Activated CD8-positive, alpha-beta memory T cell treated with anti-CD3 and anti-CD28 coated beads, Interleukin-2, amount 50 U/mL, for 24 hours (primary cell): ENCODE data around the gene GLDC.
"Not testable (repeated sequence)": the region's sequence is repeated elsewhere in the genome, so short reads cannot be mapped to it uniquely, and the experiment has no call there.

Experiments used
- DNase-seq: peaks from one replicate; pipeline ENCODE4 v3.0.0-alpha.2; 2020; ENCODE audit errors: extremely low read depth

Gene GLDC

DNA sequence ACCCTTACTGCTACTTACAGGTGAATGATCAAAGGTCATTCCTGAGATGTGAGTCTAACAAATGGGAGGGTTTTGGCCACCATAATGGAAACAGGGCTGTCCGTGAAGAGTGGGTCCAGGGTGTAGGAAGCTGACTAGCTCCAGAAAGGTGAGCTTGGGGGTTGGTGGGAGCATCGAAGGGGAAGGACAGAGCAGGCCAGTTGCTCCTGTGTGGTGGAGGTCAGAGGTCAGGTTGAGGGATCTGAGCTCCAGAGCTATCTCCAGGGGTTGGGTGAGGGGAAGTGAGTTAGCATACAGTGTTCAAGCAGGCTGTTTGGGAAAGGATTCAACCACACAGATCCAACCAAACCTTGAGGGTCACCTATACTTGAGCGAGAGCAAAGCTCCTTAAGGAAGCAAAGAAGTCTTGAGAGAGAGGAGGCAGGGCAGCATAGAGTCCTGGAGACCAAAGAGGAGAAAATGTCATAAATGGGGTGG is 18.7 kb upstream of the GLDC start:
- no peak for DNase-seq

DNA sequence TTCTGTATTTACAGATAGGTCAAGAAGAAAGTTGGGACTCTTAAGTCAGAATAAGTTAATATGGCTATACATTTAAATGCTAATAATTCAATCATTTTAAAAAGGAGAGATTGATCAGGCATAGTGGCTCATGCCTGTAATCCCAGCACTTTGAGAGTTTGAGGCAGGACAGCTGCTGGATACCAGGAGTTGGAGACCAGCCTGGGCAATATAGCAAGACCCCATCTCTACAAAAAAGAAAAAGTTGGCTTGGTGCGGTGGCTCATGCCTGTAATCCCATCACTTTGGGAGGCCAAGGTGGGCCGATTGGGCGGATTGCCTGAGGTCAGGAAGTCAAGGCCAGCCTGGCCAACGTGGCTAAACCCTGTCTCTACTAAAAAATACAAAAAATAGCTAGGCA is 15.0 kb upstream of the GLDC start:
- no peak for DNase-seq

DNA sequence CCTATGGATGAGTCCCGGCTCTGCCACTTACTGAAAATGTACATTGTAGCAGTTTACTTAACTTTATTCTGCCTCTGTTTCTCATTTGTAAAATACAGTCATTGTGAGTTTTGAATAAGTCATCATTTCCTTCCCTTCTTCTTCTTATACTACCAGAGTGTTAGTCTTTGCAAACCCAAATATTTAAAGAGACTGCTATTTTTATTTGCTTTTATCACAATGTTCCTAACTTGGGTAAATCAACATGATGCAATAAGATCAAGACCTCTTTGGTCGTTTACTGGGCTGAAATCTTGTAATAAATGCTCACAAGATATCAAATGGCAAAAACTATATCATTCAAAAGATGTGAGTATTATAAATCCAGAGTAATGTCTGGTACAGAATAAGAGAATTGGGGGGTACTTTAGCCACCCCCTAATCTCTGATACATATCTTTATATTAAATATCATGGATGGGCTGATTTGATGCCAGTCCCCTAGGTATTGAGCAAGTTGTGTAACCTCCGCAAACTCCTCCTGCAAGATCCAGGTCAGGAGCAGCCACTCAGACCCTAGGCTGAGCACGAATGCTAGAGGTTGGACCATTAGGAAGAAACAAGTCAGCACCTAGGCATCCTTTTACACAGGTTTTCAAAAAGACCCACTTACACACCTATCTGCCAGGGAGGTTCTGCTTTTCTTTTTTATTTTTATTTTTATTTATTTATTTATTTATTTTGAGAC is 13.3 kb upstream of the GLDC start:
- DNase-seq: no peak

DNA sequence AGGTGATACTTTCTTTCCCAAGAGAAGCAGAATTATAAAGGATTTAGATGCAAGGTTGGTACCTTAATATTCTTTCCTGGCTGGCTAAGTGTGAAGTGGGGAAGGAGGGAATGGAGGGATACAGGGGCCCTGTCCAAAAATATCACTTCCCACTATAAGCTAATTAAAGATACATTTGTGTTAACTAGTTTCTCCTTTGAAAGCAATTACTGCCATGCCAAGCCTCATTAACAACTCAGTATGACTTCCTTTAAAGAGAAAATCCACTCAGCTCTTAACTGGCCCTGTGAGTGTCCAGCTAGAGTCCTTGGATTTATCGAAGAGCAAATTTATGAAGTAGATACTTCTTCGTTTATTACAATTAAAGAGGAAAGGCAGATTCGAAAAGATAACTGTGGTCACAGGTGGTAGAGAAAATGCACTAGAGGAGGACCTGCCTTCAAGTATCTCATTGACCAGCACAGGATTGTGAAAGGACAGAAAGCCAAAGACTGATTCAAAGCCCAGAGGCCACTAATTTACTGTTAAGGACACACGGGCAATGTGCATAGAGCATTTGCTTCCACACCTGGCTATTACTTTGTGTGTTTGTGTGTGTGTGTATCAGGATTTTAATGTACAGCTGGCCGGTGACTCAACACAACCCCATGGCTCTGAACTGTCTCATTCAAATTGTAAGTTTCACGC is 11.2 kb upstream of the GLDC start:
- no peak for DNase-seq

DNA sequence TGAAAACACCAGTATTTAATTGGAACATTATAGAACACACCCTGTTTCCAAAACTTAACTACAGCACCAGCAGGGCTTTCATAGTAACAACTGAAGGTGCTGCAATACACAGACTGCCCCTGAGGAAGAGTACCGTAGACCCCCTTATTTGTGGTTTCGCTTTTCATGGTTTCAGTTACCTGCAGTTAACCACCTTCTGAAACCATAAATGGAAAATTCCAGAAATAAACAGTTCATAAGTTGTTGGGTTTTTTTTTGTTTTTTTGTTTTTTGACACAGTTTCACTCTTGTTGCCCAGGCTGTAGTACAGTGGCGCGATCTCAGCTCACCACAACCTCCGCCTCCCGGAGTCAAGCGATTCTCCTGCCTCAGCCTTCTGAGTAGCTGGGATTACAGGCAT is 9.5 kb upstream of the GLDC start:
- no peak for DNase-seq

- no peak for DNase-seq
Observed at GRCh38 chr9:6646293-6646636, 736 bp upstream of the GLDC start.

DNA sequence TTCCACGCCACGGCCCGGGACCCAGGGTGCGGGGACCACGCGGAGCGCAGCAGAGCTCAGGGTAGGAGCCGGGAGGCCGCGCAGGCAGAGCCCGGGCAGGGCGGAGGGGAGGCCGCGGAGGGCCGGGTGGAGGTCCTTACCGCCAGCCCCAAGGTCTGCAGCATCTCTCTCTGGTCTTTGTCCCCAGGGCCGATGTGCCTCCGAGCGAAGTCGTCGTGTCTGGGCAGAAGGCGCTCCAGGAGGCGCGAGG is 499 bp downstream of the GLDC start:
- not testable (repeated sequence) for DNase-seq

DNA sequence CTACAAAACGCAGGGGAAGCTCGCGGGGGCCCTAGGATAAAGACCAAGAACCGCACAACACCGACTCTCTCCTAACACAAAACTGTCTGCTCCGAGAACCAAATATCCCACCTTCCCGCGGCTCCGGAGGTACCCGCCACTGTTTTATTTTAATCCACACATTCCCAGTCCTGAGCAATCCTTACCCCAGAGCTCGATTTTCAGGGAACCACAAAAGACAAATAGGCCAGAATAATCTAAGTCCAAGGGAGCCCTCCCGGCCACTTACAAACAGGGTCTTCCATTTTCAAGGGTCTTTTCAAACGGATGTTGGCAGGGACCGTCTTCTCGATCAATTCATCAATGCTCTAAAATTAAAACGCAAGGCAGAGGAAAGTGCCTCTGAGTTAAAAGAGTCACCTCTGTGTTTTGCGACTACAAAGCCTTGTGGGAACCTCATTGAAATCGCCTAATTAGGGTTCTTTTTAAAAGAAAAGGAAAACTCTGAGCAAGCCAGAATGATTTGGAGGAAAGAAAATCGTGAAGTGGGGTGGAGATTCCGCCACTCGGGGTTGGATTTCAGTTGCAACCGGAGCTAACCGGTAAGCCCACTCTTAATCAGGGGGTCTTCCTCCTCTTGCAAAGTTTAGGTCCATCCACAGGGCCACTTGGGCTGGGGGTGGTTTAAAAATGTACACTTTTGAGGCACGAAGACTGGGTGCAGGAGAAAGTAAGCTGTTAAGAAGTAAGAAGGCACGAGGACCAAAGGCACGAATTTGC is 1.0 kb downstream of the GLDC start:
- DNase-seq: no peak

DNA sequence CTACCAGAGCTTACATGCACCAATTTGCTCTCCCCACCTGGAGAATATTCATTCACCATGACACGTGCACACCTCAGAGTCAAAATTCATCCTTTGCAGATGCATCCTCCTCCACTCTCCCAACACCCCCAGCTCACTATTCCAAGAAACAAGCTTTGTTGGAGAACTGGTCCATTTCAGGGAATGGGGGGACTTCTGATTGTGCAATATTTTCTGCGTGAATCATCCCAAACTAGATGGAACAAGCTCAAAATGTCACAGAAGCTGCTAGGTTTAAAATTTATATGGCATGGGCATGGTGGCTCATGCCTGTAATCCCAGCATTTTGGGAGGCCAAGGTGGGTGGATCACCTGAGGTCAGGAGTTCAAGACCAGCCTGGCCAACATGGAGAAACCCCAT is 3.6 kb downstream of the GLDC start:
- DNase-seq: no peak

GRCh38 chr9:6641561-6641960 is 4.0 kb downstream of the GLDC start:
- no peak for DNase-seq

GRCh38 chr9:6641056-6641455 is 4.5 kb downstream of the GLDC start:
- DNase-seq: no peak

DNA sequence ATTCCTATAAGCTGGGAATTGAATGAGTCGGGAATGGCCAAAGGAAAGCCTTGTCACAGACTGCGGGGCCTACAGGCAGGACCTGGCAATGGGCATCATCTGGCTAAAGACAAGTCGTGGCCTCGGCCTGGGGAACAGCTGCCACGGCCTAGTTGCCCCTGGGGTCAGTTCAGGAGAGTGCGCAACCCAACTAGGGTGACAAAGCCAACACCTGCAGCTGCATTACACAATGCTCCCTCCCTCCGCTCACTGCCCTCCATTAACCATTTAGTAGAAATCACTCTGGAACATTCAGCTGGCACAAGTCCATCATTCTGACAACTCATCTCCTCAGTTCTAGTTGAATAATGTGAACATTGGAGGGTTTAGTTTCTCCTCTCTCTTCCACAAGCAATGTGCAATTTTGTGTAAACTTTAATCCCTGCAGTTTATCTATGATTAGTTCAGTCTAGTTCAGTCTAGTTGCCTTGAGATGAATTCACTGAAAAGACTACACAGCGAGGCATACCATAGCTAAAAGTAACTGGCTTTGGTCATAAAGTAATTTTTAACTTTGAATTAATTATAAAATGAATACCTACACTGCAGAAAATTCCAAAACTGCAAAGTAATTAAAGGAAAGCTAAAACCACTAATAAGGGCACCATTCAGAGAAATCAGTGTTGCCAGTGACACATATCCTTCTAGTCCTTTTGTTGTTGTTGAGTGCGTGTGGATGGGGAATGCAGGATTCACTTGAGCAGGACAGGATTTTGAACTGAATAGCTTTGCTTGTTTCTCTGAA is 5.1 kb downstream of the GLDC start:
- DNase-seq: no peak

DNA sequence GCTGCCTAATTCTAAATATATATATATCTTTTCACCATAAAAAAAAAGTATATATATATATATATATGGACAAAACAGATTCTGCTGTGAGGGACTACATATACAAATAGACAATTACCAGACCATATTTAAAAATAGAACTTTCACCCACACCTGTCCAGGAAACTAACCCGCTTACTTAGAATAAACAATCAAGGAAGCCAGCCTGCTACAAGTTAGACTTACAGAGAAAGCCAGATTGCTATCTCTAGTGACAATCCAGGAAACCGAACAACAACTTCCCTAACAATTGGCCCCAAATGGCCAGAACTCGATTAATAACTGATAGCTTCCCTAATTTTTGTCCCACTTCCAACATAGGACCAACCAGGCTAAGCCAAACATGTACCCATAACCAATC is 5.9 kb downstream of the GLDC start:
- DNase-seq: no peak

DNA sequence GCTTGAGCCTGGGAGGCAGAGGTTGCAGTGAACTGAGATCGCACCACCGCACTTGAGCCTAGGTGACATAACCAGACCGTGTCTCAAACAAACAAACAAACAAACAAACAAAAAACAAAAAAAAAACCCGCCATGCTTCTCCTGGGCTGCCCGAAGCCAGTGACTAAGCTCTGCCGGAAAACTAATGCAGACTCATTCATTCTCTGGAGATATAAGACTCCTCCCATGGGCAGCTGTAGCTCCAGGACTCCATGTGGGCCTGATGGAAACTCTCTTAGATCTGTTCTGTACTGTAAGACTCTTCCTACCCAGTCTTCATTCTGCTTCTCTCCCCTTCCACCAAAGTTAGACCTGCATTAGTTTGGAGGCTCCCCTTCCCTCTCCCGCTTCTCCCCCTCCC is 11.1 kb downstream of the GLDC start:
- DNase-seq: no peak

- no peak for DNase-seq
Observed at GRCh38 chr9:6633378-6633777, 12.2 kb downstream of the GLDC start.

- no peak for DNase-seq
Observed at GRCh38 chr9:6632516-6633183, 12.9 kb downstream of the GLDC start.

DNA sequence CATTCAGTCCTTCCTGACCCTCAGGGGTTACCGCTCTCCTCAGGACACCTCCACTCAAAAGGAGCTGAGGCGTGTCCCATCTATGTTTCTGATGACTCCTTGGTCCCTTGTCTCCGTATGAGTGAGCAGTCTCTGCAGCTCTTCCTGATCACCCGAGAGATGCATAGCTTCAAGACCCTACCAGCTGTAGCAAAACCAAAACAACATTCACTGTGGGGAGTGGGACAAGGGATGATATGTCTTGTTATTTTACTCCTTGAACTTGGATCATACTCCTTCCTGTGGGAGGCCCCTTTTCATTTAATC is 14.4 kb downstream of the GLDC start:
- no peak for DNase-seq

- DNase-seq: no peak
Observed at GRCh38 chr9:6630502-6631206, 14.9 kb downstream of the GLDC start.

- DNase-seq: no peak
Observed at GRCh38 chr9:6628704-6629103, 16.8 kb downstream of the GLDC start.

DNA sequence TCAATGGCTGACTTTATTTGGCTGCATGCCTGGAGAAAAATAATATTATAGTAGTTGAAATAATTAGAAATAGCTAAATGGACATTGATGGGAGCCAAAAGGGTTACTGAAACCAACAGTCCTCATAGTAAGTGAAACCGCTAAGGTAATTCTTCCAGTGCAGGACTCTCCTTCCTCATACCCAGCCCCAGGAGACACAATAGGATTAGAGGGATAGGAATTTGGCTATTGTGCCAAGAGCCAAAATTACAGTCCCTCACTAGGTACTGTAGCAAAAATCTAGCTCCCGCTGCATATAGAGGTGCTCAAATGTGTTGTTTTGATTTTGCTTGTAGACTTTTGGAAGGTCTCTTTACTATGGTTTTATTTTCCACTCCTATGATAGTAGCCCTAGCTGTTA is 20.2 kb downstream of the GLDC start:
- DNase-seq: no peak

- DNase-seq: not testable (repeated sequence)
Observed at GRCh38 chr9:6622784-6623183, 22.7 kb downstream of the GLDC start.
